GM19193 (cell line): ENCODE results near the gene FYB1.

Source experiments
- POLR2A ChIP-seq: IDR thresholded peaks from 4 replicates; pipeline ENCODE4 v1.6.1; 2011; ENCODE audit not compliant: insufficient read depth, insufficient read length; ENCODE audit errors: extremely low read depth

Gene FYB1

GRCh38 chr5:39068099-39068498, 151.3 kb downstream of the FYB1 start:
- no peak for TF ChIP-seq POLR2A

- TF ChIP-seq POLR2A: no peak
Observed at GRCh38 chr5:39064450-39064849, 154.9 kb downstream of the FYB1 start.

- no peak for TF ChIP-seq POLR2A
Observed at GRCh38 chr5:39063037-39063436, 156.3 kb downstream of the FYB1 start.

GRCh38 chr5:39062530-39062929, 156.8 kb downstream of the FYB1 start:
- TF ChIP-seq POLR2A: no peak

GRCh38 chr5:39062104-39062503, 157.3 kb downstream of the FYB1 start:
- TF ChIP-seq POLR2A: no peak

GRCh38 chr5:39059064-39059463, 160.3 kb downstream of the FYB1 start:
- TF ChIP-seq POLR2A: no peak

GRCh38 chr5:39058178-39058921, 161.0 kb downstream of the FYB1 start:
- TF ChIP-seq POLR2A: no peak

GRCh38 chr5:39057734-39058133, 161.6 kb downstream of the FYB1 start:
- TF ChIP-seq POLR2A: no peak

GRCh38 chr5:39055768-39056398, 163.5 kb downstream of the FYB1 start:
- TF ChIP-seq POLR2A: no peak
